ENCODE results near the gene USP8. TPM values are rescaled to one million over a fixed set of nuclear protein-coding genes. Genes with fewer than 3 reads are reported as not detected.

Gene USP8
- polyA plus RNA-seq, 1 donor, result 67.5 TPM

DNA sequence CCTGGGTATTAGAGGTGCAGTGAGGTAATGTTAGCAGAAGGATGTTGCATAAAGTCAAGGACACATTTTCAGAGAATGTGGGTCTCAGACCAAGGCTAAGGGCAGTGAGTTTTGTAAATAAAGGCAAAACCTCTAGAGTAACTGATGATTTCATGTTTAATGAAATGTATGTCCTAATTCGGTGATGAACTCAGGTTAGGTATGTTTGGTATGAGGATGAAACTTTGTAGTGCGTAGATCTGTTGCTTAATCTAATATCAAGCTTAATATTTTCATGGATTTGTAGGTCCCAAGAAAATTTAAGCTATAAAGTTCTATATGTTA lies 118.6 kb downstream of the USP8 start:
- DNase-seq, result no peak

DNA sequence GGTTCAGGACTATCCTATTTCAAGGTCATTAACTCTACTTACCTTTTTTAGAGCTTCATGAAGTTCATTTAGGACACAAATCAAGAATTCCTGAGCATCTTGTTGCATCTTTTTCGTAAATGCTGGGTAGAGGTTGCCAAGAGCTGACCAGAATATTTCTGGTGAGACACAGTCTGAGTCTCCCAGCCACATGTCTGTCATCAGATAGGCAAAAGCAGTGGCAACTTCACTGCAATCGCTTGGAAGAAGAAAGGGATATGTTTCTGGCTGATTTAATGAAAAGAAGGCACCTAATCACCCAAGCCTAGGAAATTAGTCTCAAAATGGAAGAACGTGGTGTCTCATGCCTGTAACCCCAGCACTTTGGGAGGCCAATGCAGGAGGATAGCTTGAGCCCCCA lies 119.4 kb downstream of the USP8 start:
- no peak for DNase-seq

DNA sequence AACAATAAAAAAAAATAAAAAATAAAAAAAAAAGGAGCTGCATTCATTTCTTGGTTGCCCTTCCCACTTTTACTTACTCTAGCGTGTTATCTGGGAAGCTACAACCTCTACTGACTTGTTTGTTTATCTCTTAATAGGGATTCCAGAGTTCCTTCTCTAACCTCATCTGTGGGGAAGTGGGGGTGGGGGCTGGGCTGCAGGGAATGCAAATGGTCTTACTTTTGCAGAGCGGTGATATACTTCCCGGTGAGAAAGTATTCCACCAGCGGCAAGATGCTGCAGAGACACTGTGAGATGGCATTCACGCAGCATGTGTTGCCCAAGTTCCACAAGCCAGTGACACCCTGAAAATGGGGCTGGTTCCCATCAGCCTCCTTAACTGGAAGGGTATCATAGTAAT lies 120.2 kb downstream of the USP8 start:
- DNase-seq, result no peak

DNA sequence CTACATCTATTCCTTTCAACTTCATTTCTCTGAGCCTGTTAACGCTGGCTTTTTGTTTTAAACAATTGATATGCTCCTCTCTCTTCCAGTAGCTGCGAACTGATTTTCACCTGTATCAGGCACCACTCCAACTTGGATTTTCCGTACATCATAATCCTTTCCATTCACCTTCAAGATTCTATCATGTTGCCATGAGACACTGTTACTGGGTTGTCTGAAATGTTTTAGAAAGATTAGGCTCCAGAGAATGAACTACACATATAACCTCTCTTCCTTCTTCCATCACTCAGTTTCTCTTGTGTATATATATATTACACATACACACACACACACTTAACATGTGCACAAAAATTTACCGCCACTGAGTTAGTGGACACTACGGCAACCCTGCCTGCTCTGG lies 122.4 kb downstream of the USP8 start, which contains the start of gene USP50:
Gene USP50, minus strand, starts transcription at position 101 of the 400 bp plus-strand sequence. CDS start 141 bp downstream, outside the sequence.
- no peak for DNase-seq

DNA sequence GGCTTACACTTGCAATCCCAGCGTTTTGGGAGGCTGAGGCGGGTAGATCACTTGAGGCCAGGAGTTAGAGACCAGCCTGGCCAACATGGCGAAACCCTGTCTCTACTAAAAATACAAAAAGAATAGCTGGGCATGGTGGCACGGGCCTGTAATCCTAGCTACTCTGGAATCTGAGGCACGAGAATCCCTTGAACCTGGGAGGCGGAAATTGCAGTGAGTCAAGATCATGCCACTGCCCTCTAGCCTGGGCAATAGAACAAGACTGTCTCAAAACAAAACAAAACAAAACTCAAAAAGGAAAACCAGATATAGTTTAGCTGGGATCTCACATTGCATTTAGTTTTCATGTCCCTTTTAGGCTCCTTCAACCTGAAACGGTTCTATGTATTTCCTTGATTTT lies 125.1 kb downstream of the USP8 start:
- DNase-seq, result no peak

DNA sequence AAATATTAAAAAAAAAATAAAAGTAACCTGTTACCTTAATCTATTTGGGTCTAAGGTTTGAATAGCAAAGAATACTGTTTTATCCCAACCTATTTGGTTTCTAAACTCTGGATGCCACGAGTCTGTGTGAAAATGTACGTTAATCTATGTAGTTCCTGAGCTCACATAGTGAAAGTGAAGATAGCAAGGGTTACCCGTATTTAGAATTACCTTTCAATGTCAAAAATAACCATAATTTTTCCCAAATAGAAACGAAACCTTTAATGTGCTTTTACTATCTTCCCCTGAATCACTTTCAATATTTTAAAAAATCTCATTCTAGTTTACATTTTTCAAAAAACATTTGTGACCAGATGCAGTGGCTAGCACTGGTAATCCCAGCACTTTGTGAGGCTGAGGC lies 128.0 kb downstream of the USP8 start:
- no peak for DNase-seq

DNA sequence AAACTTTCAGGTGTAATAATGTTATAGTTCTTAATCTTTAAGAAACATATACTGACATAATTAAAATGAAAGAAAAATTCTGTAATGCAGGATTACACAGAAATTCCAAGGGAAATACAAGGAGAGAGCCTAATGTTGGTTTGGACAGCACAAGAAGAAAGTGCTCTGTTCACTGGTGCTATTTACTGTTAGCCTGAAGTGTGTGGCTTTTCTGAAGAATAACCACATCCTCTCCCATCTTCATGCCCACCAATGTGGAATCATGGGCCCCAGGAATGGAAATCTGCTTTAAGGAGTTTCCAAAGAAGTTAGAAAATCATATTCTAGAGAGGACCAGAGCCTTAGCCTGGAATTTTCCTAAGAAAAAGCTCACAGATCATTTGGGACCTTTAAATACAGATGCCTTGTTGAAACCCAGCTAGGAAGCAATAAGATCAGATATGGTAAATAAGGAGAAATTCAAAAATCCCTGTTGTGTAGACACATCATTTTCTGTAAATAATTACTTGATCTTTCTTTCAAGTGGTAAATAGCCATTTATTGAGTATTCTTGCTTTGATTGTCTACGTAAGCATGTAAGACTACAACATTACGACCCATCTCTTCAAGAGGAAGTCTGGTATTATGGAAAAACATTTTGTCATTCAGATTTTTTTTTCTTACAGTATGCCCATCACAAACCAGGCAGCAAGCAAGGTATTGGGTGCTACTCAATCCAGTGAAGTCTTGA lies 132.6 kb downstream of the USP8 start:
- DNase-seq, result no peak

DNA sequence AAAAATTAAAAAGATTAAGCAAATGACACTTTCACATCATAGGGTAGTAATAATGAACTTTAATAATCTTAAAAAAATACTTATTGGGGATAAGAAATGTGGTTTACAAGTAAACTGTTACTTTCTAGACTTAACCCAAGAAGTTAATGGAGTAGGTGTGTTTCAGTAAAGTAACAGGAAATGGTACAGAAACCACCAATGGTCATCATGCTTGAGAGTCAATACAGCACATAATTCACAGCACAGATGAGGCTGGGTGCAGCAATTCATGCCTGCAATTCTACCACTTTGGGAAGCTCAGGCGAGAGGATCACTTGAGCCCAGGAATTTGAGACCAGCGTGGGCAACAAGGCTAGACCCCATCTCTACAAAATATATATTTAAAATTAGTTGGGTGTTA lies 133.8 kb downstream of the USP8 start:
- no peak for DNase-seq

DNA sequence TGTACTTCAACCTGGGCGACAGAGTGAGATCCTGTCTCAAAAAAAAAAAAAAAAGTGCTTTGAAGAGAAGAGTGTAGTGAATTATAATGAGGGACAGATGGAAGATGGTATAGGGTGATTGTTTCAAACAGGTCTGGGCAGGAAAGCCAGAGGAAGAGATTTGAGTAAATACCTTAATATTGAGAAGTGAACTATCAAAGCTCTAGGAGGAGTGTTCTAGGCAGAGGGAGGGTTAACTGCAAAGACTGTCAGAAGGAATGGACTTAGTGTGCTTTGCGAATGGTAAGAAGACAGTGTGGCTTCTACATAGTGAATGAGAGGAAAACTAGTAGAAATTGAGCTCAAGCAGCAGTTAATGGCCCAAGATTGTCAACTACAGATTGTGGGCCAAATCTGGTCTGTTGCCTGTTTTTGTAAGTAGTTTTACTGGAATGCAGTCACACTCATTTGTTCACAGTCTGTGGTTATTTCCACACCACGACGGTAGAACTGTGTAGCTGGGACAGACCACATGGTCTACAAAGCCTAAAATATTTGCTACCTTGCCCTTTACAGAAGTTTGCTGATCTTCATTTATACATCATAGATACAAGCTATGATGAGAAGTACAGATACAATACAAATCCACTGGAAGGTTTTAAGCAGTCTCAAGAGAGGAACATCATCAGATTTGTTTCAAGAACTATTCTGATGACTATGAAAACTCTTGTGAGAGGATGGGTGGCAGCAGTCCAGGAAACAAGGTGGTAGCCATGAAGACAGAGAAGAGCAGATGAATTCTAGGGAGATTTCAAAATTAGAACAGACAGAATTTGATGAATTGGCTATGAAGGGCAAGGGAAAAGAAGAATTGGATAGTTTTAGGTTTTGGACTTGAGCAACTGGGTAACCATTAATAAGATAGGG lies 138.8 kb downstream of the USP8 start:
- DNase-seq, result no peak

DNA sequence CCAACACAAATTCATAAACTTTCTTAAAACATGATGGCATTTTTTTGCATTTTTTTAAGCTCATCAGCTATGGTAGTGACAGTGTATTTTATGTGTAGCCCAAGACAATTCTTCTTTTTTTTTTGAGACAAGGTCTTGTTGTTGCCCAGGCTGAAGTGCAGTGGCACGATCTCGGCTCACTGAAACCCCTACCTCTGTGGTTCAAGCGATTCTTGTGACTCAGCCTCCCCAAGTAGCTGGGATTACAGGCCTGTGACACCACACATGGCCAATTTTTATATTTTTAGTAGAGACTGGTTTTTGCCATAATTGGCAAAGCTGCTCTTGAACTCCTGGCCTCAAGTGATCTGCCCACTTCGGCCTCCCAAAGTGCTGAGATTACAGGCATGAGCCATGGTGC lies 139.6 kb downstream of the USP8 start:
- no peak for DNase-seq

Other genes with a start within 250 kb of the USP8 start
- gene SLC27A2, start 242.2 kb upstream of the USP8 start, polyA plus RNA-seq (ENCODE audit: insufficient read length), result 70.6 TPM
- gene HDC, start 158.7 kb upstream of the USP8 start, polyA plus RNA-seq (ENCODE audit: insufficient read length), result 0.96 TPM
- gene GABPB1, start 69.2 kb upstream of the USP8 start, polyA plus RNA-seq (ENCODE audit: insufficient read length), result 35.3 TPM
- 1.5 TPM for gene USP50, start 122.3 kb downstream of the USP8 start, polyA plus RNA-seq (ENCODE audit: insufficient read length)